GM21528 (cell line): ENCODE results near the gene IRAK2.
"Not testable (repeated sequence)": the region's sequence is repeated elsewhere in the genome, so short reads cannot be mapped to it uniquely, and the experiment has no call there.

Source experiments
- ATAC-seq: cut with Tn5 transposase; IDR thresholded peaks from one replicate; pipeline ENCODE4 v1.9.1; 2021; ENCODE audit warnings: mild to moderate bottlenecking, moderate library complexity; ENCODE audit not compliant: unreplicated experiment, low FRiP score

IRAK2 gene

GRCh38 chr3:10164546-10165393 is at the start of gene IRAK2:
TSS of gene IRAK2 (plus strand) at chr3:10164919. CDS start at chr3:10164955, 36 bp downstream.
- ATAC-seq: peak; percentile 89

GRCh38 chr3:10115326-10116137 is 49.2 kb upstream of the IRAK2 start, which contains the start of gene BRK1:
TSS of gene BRK1 (plus strand) at chr3:10115675. CDS start at chr3:10115702, 27 bp downstream.
- peak; percentile 94 for ATAC-seq

- ATAC-seq: no peak
These were observed 48.6 kb upstream of the IRAK2 start for GRCh38 chr3:10116138-10116460.

- no peak for ATAC-seq
These were observed 47.8 kb upstream of the IRAK2 start for GRCh38 chr3:10116928-10117327.

GRCh38 chr3:10119376-10119775 is 45.3 kb upstream of the IRAK2 start:
- ATAC-seq: no peak

- ATAC-seq: no peak
These were observed 43.7 kb upstream of the IRAK2 start for GRCh38 chr3:10121064-10121463.

GRCh38 chr3:10122724-10123123 is 42.0 kb upstream of the IRAK2 start:
- no peak for ATAC-seq

GRCh38 chr3:10135872-10136271 is 28.8 kb upstream of the IRAK2 start:
- not testable (repeated sequence) for ATAC-seq

GRCh38 chr3:10136426-10137005 is 28.2 kb upstream of the IRAK2 start:
- ATAC-seq: no peak

- no peak for ATAC-seq
These were observed 27.5 kb upstream of the IRAK2 start for GRCh38 chr3:10137178-10137577.

- no peak for ATAC-seq
These were observed 23.6 kb upstream of the IRAK2 start for GRCh38 chr3:10140996-10141546.

- no peak for ATAC-seq
These were observed 21.8 kb upstream of the IRAK2 start for GRCh38 chr3:10142707-10143560.

- no peak for ATAC-seq
These were observed 19.0 kb upstream of the IRAK2 start for GRCh38 chr3:10145685-10146084.

- no peak for ATAC-seq
These were observed 15.5 kb upstream of the IRAK2 start for GRCh38 chr3:10149226-10149625.

- ATAC-seq: no peak
These were observed 13.7 kb upstream of the IRAK2 start for GRCh38 chr3:10150987-10151386.

- no peak for ATAC-seq
These were observed 10.2 kb upstream of the IRAK2 start for GRCh38 chr3:10154335-10155122.

GRCh38 chr3:10155123-10155472 is 9.6 kb upstream of the IRAK2 start:
- no peak for ATAC-seq

GRCh38 chr3:10155658-10156057 is 9.1 kb upstream of the IRAK2 start:
- ATAC-seq: no peak

- ATAC-seq: no peak
These were observed 7.7 kb upstream of the IRAK2 start for GRCh38 chr3:10157031-10157430.
